Cardiac muscle cell (in vitro differentiated cells and primary cell): Measurements from ENCODE around the gene KCNQ5. TPM values are rescaled to one million over a fixed set of nuclear protein-coding genes. Genes with fewer than 3 reads are reported as not detected.

Experiments used
- DNase-seq, 2 donors: peaks; one replicate each; pipeline versions ENCODE4 v3.0.0 to v3.0.0-alpha.2; 2010 to 2017; ENCODE audit warnings: low read depth in 1 of 2, low spot score in 1 of 2
- H3K27ac ChIP-seq: fragments of 200-600 bp; sonication (generic); 2 replicates; pipeline ENCODE4 v1.5.1; 2016
- H3K27me3 ChIP-seq: fragments of 200-600 bp; sonication (generic); 2 replicates; pipeline ENCODE4 v1.6.0; 2016; ENCODE audit warnings: control low read depth
- H3K36me3 ChIP-seq: fragments of 200-600 bp; sonication (generic); 2 replicates; pipeline ENCODE4 v1.5.1; 2016; ENCODE audit warnings: control low read depth
- H3K4me1 ChIP-seq: fragments of 200-600 bp; sonication (generic); 2 replicates; pipeline ENCODE4 v1.8.1; 2017; ENCODE audit warnings: low read depth, mild to moderate bottlenecking, mixed run types
- H3K4me3 ChIP-seq: fragments of 200-600 bp; sonication (generic); 2 replicates; pipeline ENCODE4 v1.5.1; 2016; ENCODE audit warnings: mild to moderate bottlenecking
- H3K9me3 ChIP-seq: fragments of 200-600 bp; sonication (generic); 2 replicates; pipeline ENCODE4 v1.5.1; 2017; ENCODE audit warnings: low read depth, mild to moderate bottlenecking, control low read depth
- CTCF ChIP-seq: IDR thresholded peaks from 2 replicates; pipeline ENCODE4 v1.5.1; 2012; ENCODE audit warnings: low read depth, mild to moderate bottlenecking, low read length
- polyA plus RNA-seq: library from polyadenylated mRNA; unstranded; fragments of >200 nt; fragmentation: Nextera tagmentation; extraction: Ambion mirVana; gene quantifications from 2 replicates; pipeline ENCODE4 v1.2.1, GENCODE V29; 2016
- total RNA-seq: library from RNA; depleted of rRNA; stranded (reverse); fragments of >200 nt; gene quantifications from 2 replicates; pipeline ENCODE4 v1.2.3, GENCODE V29; 2016

The KCNQ5 gene
- total and polyA plus RNA-seq, 2 experiments from 2014 or later, result 31.4 to 45.4 TPM

GRCh38 chr6:73204252-73204651 lies 582.4 kb downstream of the KCNQ5 start:
- DNase-seq, result no peak
- Histone ChIP-seq H3K4me3 (no peak overlapping the region), H3K4me1 (no peaks in the 10 kb centered on the region), H3K27me3 (no peaks in the 10 kb centered on the region), H3K36me3 (no peaks in the 10 kb centered on the region), H3K9me3 (no peaks in the 10 kb centered on the region), H3K27ac (no peak overlapping the region)
- TF ChIP-seq CTCF, result no peak

GRCh38 chr6:73207221-73207837 lies 585.5 kb downstream of the KCNQ5 start:
- H3K4me1 ChIP-seq, result no peaks in the 10 kb centered on the region
- TF ChIP-seq CTCF, result no peak
- H3K4me3 ChIP-seq, result no peak overlapping the region
- H3K9me3 ChIP-seq, result no peaks in the 10 kb centered on the region
- no peaks in the 10 kb centered on the region for H3K27me3 ChIP-seq
- no peaks in the 10 kb centered on the region for H3K36me3 ChIP-seq
- DNase-seq, result no peak
- no peak overlapping the region for H3K27ac ChIP-seq

GRCh38 chr6:73209117-73209516 lies 587.3 kb downstream of the KCNQ5 start:
- H3K27ac ChIP-seq, result no peak overlapping the region

GRCh38 chr6:73216859-73217258 lies 595.0 kb downstream of the KCNQ5 start:
- no peaks in the 10 kb centered on the region for H3K27me3 ChIP-seq
- no peak overlapping the region for H3K27ac ChIP-seq
- no peaks in the 10 kb centered on the region for H3K9me3 ChIP-seq
- no peaks in the 10 kb centered on the region for H3K4me1 ChIP-seq
- no peak overlapping the region for H3K4me3 ChIP-seq
- no peak for TF ChIP-seq CTCF
- no peak for DNase-seq
- H3K36me3 ChIP-seq, result no peaks in the 10 kb centered on the region

More at GRCh38 chr6:73209117-73209516, 587.3 kb downstream of the KCNQ5 start:
- H3K36me3 ChIP-seq, result no peaks in the 10 kb centered on the region
- no peak overlapping the region for H3K4me3 ChIP-seq
- H3K4me1 ChIP-seq, result no peaks in the 10 kb centered on the region
- H3K9me3 ChIP-seq, result no peaks in the 10 kb centered on the region
- TF ChIP-seq CTCF, result no peak
- DNase-seq, result no peak
- no peaks in the 10 kb centered on the region for H3K27me3 ChIP-seq

GRCh38 chr6:73225396-73225795 lies 603.5 kb downstream of the KCNQ5 start, which contains the start of gene KHDC1L:
TSS of gene KHDC1L (minus strand) at chr6:73225496. CDS start at chr6:73225408, 88 bp downstream.
- DNase-seq, result no peak
- Histone ChIP-seq H3K9me3 (no peaks in the 10 kb centered on the region), H3K36me3 (no peaks in the 10 kb centered on the region), H3K27me3 (no peaks in the 10 kb centered on the region), H3K4me1 (no peaks in the 10 kb centered on the region), H3K4me3 (no peak within 1 kb of the TSS), H3K27ac (no peak within 1 kb of the TSS)
- TF ChIP-seq CTCF, result no peak
